ENCODE measurements around the gene RAC2.

The RAC2 gene

DNA sequence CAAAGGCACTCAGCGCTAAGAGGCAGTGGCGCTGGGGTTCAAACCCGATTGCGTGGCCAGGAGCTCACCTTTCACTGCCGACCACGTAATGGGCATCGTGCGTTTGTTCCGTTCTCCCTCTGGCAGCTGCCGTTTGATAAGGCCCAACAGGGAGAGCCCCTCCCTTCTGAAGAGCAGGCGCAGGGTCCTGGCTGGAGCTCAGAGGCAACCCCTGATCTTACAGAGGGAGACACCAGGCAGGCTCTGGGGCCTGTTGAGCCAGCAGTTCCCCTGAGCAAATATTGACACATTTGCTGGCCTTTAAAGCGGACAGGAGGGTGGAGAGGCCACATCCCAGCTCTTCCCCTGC is 44.3 kb downstream of the RAC2 start:
- no peaks in the 10 kb centered on the region for H3K27me3 ChIP-seq
- peak; percentile 57 for DNase-seq
- H3K4me3 ChIP-seq (ENCODE audit: low read depth, low read length) = peak overlapping the region; percentile 49
- TF ChIP-seq, protein P1, sequence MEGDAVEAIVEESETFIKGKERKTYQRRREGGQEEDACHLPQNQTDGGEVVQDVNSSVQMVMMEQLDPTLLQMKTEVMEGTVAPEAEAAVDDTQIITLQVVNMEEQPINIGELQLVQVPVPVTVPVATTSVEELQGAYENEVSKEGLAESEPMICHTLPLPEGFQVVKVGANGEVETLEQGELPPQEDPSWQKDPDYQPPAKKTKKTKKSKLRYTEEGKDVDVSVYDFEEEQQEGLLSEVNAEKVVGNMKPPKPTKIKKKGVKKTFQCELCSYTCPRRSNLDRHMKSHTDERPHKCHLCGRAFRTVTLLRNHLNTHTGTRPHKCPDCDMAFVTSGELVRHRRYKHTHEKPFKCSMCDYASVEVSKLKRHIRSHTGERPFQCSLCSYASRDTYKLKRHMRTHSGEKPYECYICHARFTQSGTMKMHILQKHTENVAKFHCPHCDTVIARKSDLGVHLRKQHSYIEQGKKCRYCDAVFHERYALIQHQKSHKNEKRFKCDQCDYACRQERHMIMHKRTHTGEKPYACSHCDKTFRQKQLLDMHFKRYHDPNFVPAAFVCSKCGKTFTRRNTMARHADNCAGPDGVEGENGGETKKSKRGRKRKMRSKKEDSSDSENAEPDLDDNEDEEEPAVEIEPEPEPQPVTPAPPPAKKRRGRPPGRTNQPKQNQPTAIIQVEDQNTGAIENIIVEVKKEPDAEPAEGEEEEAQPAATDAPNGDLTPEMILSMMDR (IDR thresholded peaks at IDR 0.05; ENCODE audit: low read depth, low read length) = no peak
- no peaks in the 10 kb centered on the region for H3K9me3 ChIP-seq
- no peaks in the 10 kb centered on the region for H3K36me3 ChIP-seq
- peaks cover 11% of the 10 kb centered on the region for H3K4me1 ChIP-seq

DNA sequence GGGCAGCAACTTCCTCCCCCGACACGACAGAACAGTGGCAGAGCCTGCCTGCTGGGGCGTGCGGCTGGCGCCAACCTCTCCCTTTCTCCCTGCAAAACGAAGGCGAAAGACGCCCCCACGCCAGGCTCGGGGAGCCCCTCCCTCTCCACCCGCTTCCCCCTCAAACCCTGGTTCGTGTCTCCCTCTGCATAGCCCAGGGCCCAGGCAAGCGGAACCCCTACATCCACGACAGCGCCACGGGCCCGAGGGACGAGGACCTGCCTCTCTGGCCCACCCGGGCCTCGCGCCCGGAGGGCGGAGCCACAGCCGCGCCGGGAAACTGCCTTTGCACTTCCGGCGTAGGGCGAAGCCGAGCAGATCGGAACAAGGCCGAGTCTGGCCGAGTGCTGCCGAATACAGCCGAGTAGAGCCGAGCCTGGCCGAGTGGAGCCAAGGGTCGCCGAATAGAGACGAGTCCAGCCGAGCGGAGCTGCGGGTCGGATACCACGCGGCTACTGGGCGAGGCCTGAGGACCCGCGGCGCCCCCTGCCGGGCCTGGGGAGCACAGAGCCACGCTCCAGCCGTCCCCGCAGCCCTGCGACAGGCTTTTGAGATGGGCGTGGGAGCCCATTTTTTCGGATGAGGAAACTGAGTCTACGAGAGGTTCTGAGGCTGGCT is 44.8 kb downstream of the RAC2 start:
- Histone ChIP-seq H3K4me3 (ENCODE audit: low read depth, low read length) (peak overlapping the region; percentile 72), H3K27me3 (no peaks in the 10 kb centered on the region), H3K9me3 (no peaks in the 10 kb centered on the region), H3K36me3 (no peaks in the 10 kb centered on the region), H3K4me1 (peaks cover 11% of the 10 kb centered on the region)
- TF ChIP-seq, protein P1 (IDR thresholded peaks at IDR 0.05; ENCODE audit: low read depth, low read length) = peak; percentile 81
- DNase-seq = peak; percentile 99

DNA sequence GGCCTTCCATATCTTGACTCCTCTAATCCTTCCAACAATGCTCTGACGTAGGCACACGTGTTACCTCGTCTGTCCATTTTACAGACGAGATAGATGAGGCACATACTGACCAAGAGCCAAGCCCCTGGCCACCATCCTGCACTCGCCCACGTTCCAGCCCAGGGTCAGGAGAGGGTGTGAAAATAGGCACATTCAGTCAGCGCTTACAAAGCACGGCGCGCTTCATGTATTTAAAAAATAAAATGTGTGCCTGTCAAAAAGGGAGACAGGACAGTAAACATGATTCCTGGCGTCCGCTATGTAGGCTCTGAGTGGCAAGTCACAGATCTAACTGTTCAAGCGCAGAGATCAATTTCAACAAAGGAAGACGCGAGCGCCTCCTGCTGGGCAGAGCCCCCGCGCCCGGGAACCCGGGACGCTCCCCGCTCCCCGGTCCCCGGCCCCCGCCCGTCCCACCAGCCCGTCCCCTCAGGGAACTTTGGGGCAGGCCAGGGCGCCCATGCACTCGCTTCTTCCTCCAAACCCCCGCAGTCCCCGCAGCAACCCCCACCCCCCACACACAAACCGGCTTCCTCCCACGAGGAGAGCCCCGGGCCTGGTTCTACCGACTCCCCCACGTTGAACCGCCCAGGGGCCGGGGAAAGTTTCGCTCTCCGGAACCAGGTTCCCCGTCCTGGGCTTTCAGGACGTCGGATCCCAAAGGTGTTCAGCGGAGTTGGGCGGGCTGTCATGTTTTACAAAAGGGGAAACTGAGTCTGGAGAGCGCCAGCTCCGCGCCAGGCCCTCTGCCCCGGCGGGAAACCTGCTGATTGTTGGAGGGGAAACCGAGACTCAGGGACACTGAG is 45.6 kb downstream of the RAC2 start:
- Histone ChIP-seq H3K36me3 (no peaks in the 10 kb centered on the region), H3K4me3 (ENCODE audit: low read depth, low read length) (peak overlapping the region; percentile 72), H3K9me3 (no peaks in the 10 kb centered on the region), H3K4me1 (peaks cover 11% of the 10 kb centered on the region), H3K27me3 (no peaks in the 10 kb centered on the region)
- TF ChIP-seq, protein P1 (IDR thresholded peaks at IDR 0.05; ENCODE audit: low read depth, low read length) = peak; percentile 76
- peak; percentile 85 for DNase-seq

DNA sequence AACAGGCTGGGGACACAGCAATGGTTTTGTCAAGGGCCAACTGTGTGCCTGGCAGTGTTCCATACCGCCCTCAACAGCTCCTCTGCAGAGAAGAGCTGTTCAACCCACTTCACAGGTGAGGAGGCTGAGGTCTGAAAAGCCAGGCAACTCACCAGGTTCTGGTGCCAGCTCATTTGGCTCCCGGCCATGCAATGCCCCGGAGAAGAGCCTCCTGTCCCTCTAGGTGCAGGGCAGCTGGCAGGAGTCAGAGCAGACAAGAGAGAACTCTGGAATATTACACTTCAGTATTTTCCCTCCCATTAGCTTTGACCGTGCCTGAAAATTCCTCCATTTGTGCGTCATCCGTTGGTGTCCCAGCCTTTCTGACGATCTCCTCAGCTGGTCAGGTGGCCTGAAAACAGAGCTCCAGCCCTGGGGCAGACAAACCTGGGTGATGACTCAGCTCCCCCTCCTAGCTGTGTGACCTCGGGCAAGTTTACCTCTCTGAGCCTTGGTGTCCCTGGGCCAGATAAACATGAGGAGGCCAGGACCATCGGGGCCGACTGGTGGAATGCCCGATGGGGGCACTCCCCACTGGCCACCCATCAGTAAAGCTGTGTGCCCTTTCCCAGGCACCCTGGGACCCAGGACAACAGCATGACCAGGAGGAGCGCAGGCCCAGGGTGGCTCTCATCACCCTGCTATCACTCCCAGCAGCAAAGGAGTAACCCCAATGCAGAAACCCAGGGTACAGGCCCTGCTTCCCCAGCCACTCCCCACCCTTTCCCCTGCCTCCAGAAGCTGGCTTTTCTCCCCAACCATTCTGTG is 46.4 kb downstream of the RAC2 start:
- no peaks in the 10 kb centered on the region for H3K36me3 ChIP-seq
- peaks cover 11% of the 10 kb centered on the region for H3K4me1 ChIP-seq
- no peaks in the 10 kb centered on the region for H3K27me3 ChIP-seq
- peak overlapping the region; percentile 72 for H3K4me3 ChIP-seq (ENCODE audit: low read depth, low read length)
- TF ChIP-seq, protein P1 (IDR thresholded peaks at IDR 0.05; ENCODE audit: low read depth, low read length) = no peak
- DNase-seq = peak; percentile 38
- H3K9me3 ChIP-seq = no peaks in the 10 kb centered on the region

DNA sequence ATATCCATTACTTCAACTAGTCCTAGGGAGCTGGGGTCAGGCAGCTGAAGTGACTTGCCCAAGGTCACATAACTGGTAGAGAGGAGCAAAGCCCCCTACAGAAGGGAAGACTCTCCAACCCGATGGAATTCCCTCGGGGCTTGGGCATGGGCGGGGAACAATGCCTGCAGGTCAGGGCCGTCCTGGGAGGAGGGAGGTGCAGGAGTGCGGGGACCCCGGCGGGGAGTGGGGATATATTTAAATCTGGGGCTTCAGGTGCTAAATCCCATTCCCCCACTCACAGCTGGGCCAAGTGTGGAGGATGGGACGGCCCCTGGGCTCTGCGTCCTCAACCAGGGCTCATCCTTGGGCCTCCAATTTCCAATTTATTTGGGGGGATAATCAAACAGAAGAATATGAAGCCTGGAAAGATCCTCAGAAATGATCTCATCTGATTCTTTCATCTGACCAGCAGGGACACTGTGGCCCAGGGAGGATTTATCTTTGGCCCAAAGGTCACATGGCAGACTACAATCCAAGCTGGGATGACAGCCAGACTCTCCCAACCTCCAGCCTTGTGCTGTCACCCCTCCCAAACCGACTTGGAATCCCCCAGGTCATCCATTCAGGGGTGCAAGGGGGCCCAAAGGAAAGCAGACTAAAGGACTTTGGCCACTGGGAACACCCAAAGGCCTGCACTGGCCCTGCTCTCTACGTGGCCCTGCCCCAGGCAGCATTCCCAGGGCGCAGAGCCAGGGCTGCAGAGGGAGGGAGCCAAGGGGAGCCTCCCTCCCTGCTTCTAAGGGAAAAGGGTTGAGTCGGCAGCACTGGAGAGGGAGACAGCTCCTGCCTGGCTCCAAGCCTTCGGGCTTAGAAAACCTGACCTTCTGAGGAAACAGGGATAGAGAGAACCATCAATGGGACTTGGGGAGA is 47.3 kb downstream of the RAC2 start:
- Histone ChIP-seq H3K9me3 (no peaks in the 10 kb centered on the region), H3K36me3 (no peaks in the 10 kb centered on the region), H3K27me3 (no peaks in the 10 kb centered on the region), H3K4me3 (ENCODE audit: low read depth, low read length) (no peak overlapping the region), H3K4me1 (peaks cover 11% of the 10 kb centered on the region)
- TF ChIP-seq, protein P1 (IDR thresholded peaks at IDR 0.05; ENCODE audit: low read depth, low read length) = 0 out of 2 replicates have a peak, but pooled peaks have one; percentile 7
- DNase-seq = peak; percentile 68
